OCI-LY7 (cell line): ENCODE results near the gene ARID5A. TPM values are rescaled to one million over a fixed set of nuclear protein-coding genes. Genes with fewer than 3 reads are reported as not detected.

Experiments used
- BruUV-seq: library from RNA; stranded (reverse); fragments of 400-500 nt; replicated peaks from 2 replicates; lab custom pipeline; 2021; lab: Mats Ljungman, UMichigan
- CTCF ChIA-PET: fragments of 300-600 bp; sonication (Branson Sonifier 250); formaldehyde crosslinking; loops from one replicate; lab custom pipeline; 2022; ENCODE audit warnings: antibody characterized with exemption; ENCODE audit not compliant: unreplicated experiment; lab: Charles Lee
- POLR2A ChIA-PET: fragments of 300-600 bp; sonication (Branson Sonifier 250); formaldehyde crosslinking; loops from one replicate; lab custom pipeline; 2022; ENCODE audit warnings: antibody characterized with exemption; lab: Charles Lee
- DNase-seq: peaks from one replicate; pipeline ENCODE4 v3.0.0-alpha.2; 2015; ENCODE audit warnings: low spot score
- H2AFZ ChIP-seq: fragments of 200-600 bp; sonication (generic), shearing (Covaris generic); 2 replicates; pipeline ENCODE4 v1.6.1; 2014; ENCODE audit warnings: mild to moderate bottlenecking, antibody characterized with exemption, low read length, moderate library complexity
- H3K27ac ChIP-seq: fragments of 200-600 bp; sonication (generic); 2 replicates; pipeline ENCODE4 v1.5.1; 2014; ENCODE audit warnings: mixed run types, low read depth, mild to moderate bottlenecking, moderate library complexity, low read length, inconsistent platforms; ENCODE audit not compliant: poor library complexity, severe bottlenecking
- H3K36me3 ChIP-seq: fragments of 200-600 bp; sonication (generic); 2 replicates; pipeline ENCODE4 v1.6.1; 2014; ENCODE audit warnings: mild to moderate bottlenecking, antibody characterized with exemption, low read length, moderate library complexity, mixed read lengths; ENCODE audit not compliant: insufficient read depth
- H3K4me1 ChIP-seq: fragments of 200-600 bp; sonication (generic); 2 replicates; pipeline ENCODE4 v1.5.1; 2014; ENCODE audit warnings: mild to moderate bottlenecking, low read length; ENCODE audit not compliant: insufficient read depth, poor library complexity, severe bottlenecking
- H3K4me2 ChIP-seq: fragments of 200-600 bp; sonication (generic); 2 replicates; pipeline ENCODE4 v1.6.1; 2014; ENCODE audit warnings: mild to moderate bottlenecking, low read length
- H3K4me3 ChIP-seq: fragments of 200-600 bp; sonication (generic); 2 replicates; pipeline ENCODE4 v1.5.1; 2014; ENCODE audit warnings: mild to moderate bottlenecking, low read depth, low read length; ENCODE audit not compliant: poor library complexity, severe bottlenecking
- H3K79me2 ChIP-seq: fragments of 200-600 bp; sonication (generic); 2 replicates; pipeline ENCODE4 v1.6.1; 2016; ENCODE audit warnings: low read depth, mild to moderate bottlenecking, low read length, moderate library complexity, mixed read lengths; ENCODE audit not compliant: insufficient read depth
- H3K9me2 ChIP-seq: fragments of 200-600 bp; sonication (generic); 2 replicates; pipeline ENCODE4 v1.6.1; 2016; ENCODE audit warnings: mild to moderate bottlenecking, low read length, mixed read lengths; ENCODE audit not compliant: insufficient read depth
- H3K9me3 ChIP-seq: fragments of 200-600 bp; sonication (generic); 2 replicates; pipeline ENCODE4 v1.6.1; 2014; ENCODE audit warnings: mild to moderate bottlenecking, mixed run types, low read length, mixed read lengths
- H4K20me1 ChIP-seq: fragments of 200-600 bp; sonication (generic); 2 replicates; pipeline ENCODE4 v1.6.1; 2014; ENCODE audit warnings: mild to moderate bottlenecking, antibody characterized with exemption, low read length, moderate library complexity, mixed read lengths; ENCODE audit not compliant: insufficient read depth
- CTCF ChIP-seq: fragments of 200-600 bp; sonication (generic); conservative IDR thresholded peaks from 2 replicates; pipeline ENCODE4 v1.5.1; 2014; ENCODE audit warnings: mild to moderate bottlenecking, antibody characterized with exemption, low read length, moderate library complexity, mixed read lengths
- EZH2phosphoT487 ChIP-seq: fragments of 200-600 bp; sonication (generic); IDR thresholded peaks from 2 replicates; pipeline ENCODE4 v1.6.1; 2018; ENCODE audit warnings: low read depth, borderline replicate concordance, mild to moderate bottlenecking, mixed run types, antibody characterized with exemption, low read length, moderate library complexity, mixed read lengths
- intact Hi-C: fragments of 100-400 bp; cut with micrococcal nuclease; formaldehyde crosslinking; loops from one replicate; pipeline ENCODE4 v1.10.0; 2022; ENCODE audit not compliant: unreplicated experiment
- total RNA-seq, 2 experiments: library from RNA; depleted of rRNA in 1 of 2; stranded (reverse); fragments of >200 nt in 1 of 2; shearing (Covaris generic) in 1 of 2; gene quantifications; 2 replicates each; pipeline ENCODE4 v1.2.3, GENCODE V29; 2014 to 2022

Gene ARID5A
- total RNA-seq, 2 experiments from 2014 or later: 4.4 to 6.0 TPM

- Histone ChIP-seq H3K27ac (no peak overlapping the region), H2AFZ (no peak overlapping the region), H3K4me2 (no peak overlapping the region), H4K20me1 (no peaks in the 10 kb centered on the region), H3K36me3 (no peaks in the 10 kb centered on the region), H3K4me3 (no peak overlapping the region), H3K9me3 (no peaks in the 10 kb centered on the region), H3K4me1 (no peaks in the 10 kb centered on the region), H3K9me2 (no peaks in the 10 kb centered on the region), H3K79me2 (no peaks in the 10 kb centered on the region)
- BruUV-seq: no TSS peak
- intact Hi-C loops: loop anchor here (10.0 kb wide), 1 partner anchor 237 kb away; the partner anchor contains the start of genes CIAO1 and TMEM127
- POLR2A ChIA-PET: no interaction called here
- CTCF ChIA-PET: no interaction called here
- TF ChIP-seq EZH2phosphoT487 (no peak), CTCF (no peak)
- DNase-seq: no peak
These were observed 34.4 kb upstream of the ARID5A start for GRCh38 chr2:96501886-96502810.

DNA sequence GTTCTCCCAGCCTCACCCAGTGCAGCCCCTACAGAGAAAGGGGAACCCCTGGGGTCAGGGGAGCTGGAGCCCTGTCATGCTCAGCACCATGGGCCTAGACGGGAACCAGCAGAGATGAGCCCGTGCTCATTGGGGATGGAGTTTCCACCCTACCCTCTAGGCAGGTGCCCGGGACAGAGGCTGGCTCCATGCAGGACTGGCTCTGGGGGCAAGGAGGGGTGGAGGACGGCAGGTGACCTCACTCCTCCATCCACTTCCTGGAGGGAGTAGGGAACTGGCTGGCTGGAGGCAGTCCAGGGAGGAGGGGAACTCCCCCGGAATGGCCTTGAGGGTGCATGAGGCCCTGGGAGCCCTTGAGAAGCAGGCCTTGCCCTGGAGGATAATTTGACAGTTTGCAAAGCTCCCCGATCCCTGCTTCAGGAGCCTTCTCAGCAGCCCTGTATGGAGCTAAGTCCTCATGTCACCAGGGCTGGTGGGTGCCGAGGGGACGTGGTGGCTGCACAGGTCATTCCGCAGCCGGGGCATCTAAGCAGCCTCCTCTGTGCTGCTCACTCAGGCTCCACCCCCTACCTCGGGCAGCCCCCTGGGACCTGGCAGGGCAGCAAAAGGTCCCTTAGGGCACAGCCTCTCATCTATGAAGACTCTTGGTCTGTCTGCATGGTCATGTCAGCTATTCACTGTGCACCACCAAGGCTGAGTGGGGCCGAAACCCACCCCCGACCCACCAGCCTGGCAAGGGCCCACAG, 33.5 kb upstream of the ARID5A start:
- POLR2A ChIA-PET: no interaction called here
- Histone ChIP-seq H3K4me2 (no peak overlapping the region), H4K20me1 (no peaks in the 10 kb centered on the region)

More for the DNA sequence above, 33.5 kb upstream of the ARID5A start:
- Histone ChIP-seq H3K4me1 (no peaks in the 10 kb centered on the region), H3K27ac (no peak overlapping the region), H3K9me2 (no peaks in the 10 kb centered on the region), H3K36me3 (no peaks in the 10 kb centered on the region), H3K79me2 (no peaks in the 10 kb centered on the region), H2AFZ (no peak overlapping the region), H3K4me3 (no peak overlapping the region), H3K9me3 (no peaks in the 10 kb centered on the region)
- intact Hi-C loops: loop anchor here (10.0 kb wide), 1 partner anchor 238 kb away; the partner anchor contains the start of genes CIAO1 and TMEM127
- TF ChIP-seq EZH2phosphoT487 (no peak), CTCF (no peak)
- no TSS peak for BruUV-seq
- no peak for DNase-seq
- CTCF ChIA-PET: no interaction called here
